ENCODE measurements around the gene HSPB2. TPM values are rescaled to one million over a fixed set of nuclear protein-coding genes. Genes with fewer than 3 reads are reported as not detected.
"Not testable (repeated sequence)": the region's sequence is repeated elsewhere in the genome, so short reads cannot be mapped to it uniquely, and the experiment has no call there.

HSPB2 gene, protein sequence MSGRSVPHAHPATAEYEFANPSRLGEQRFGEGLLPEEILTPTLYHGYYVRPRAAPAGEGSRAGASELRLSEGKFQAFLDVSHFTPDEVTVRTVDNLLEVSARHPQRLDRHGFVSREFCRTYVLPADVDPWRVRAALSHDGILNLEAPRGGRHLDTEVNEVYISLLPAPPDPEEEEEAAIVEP
- 3.2 TPM for total RNA-seq

DNA sequence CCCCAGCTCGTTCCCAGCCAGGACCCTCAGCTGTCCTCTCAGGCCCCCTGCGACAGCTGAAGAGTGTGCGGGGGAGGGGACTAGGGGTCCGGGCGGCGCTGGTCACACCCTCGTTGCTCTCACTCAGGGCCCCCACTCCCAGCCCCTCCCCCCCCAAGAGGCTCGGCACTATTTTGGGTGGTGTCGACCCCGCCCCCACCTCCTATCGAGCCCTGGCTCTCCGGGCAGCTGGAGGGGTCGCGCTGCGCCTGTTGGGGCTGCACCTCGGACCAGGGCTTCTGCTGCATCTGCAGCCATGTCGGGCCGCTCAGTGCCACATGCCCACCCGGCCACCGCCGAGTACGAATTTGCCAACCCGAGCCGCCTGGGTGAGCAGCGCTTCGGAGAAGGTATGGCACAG lies at the start of gene HSPB2:
Gene HSPB2 (plus strand): TSS at position 200 of the 400 bp plus-strand sequence. CDS start 96 bp downstream, at position 296.
- DNase-seq = no peak

DNA sequence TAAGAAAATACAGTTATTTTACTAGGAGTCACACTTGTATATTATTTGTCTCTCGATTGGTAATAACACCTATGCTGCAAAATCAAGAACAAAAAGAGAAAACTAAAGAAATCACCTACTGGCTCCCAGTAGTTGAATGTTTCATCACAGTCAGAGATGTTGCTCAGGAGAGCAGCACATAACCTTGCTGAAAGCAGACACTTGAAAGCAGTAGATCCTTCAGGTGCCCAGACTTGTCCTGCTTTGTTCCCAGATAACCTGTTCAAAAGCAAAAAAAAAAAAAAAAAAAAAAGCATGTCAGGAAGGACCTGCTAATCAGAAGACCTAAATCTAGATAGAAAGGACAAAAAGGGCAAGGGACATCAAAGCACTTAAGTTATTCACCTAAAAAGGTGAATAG lies 42.4 kb upstream of the HSPB2 start:
- DNase-seq = no peak

DNA sequence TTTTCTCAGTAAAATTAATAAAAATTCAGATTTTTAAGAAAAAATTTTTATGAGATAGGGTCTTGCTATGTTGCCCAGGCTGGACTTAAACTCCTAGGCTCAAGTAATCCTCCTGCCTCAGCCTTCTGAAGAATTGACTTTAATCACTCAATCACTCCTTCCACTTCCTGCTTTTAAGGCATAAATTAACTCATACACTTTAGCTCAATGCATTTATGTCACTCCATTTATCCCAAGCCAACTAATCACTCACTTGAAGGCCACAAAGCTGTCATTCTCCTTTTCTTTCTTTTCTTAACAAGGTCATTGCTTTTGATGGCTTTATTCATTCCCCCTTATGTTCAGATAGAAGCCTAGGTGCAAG lies 42.0 kb upstream of the HSPB2 start:
- DNase-seq = no peak

DNA sequence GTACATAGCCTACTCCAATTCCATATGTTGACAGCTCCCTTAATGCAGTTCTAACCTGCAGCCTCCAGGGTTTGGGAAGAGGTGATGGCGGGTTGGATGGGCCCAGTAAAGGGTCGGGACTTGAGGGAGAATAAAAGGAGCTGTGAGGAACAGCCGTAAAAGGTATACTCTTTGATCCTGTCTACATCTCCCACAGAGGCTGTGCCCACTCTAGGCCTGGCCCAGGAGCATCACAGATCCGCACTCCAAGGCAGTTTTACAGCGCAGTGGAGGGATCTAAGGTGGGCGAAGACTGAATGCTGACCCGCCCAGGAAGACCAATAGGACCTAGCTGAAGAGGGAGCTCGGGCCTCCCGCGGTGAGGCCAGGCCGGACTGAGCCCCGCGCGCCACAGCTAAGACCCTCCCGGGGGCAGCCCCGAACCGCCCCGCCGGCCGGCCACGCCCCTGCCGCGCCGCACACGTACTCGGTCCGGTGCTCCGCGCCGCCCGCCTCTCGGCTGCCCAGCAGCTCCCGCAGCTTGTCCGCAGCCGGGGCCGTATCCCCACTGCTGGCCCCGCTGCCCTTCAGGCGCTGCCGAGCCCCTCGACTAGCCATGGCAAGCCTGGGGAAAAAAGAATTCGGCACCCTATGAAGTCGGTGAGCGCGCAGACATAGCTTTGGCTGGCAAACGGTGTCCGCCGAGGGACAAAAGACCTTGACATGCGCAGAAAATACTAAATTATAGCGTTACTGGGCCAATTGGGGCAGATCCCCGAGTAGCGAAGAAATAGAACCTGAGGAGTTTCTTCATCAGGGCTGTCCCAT lies 41.4 kb upstream of the HSPB2 start, which contains the start of gene ALG9:
Gene ALG9 (minus strand): TSS at position 696 of the 807 bp plus-strand sequence. CDS start 99 bp downstream, at position 597.
- DNase-seq = peak; percentile 67

DNA sequence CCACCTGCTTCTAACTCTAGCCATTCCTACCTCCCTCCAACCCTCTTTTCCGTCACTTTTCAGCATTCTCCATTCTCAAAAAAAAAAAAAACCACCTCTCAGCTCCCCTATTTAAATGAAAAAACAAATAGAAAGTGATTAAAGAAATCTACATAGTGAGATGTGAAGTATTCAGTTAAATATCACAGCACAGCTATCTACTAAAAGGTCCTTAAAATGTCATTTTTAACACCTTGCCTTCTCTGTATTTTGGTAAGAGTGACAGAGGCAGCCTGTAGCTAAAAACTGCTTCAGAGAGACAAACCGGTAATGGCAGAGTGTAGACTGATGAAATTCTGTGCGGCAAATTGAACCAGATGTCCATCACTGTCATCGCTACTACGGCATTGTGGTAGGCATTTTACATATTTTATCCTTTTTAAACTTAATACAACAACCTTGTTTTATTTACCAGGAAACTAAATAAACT lies 40.8 kb upstream of the HSPB2 start:
- peak; percentile 42 for DNase-seq

DNA sequence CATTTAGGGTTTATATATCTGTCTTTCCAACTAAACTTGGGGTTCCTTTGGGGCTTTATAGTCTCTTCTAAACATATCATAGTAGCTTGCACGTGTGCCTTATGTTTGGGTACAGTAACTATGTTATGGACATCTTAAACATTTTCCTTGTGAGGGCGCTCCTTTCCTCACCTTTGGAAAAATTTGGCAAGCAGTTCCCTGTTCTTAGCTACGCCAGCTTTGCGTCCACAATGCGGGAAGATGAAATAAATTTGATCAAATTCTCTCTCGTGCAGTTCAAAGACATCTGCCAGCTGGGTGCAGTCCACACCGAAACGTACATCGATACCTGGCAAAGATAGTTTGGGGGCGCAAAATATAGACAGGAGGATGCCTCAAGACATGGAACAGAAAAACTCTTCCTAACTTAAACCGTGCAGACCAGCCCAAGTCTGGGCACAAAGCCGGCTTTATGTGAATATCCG lies 34.1 kb upstream of the HSPB2 start:
- DNase-seq = peak; percentile 41

DNA sequence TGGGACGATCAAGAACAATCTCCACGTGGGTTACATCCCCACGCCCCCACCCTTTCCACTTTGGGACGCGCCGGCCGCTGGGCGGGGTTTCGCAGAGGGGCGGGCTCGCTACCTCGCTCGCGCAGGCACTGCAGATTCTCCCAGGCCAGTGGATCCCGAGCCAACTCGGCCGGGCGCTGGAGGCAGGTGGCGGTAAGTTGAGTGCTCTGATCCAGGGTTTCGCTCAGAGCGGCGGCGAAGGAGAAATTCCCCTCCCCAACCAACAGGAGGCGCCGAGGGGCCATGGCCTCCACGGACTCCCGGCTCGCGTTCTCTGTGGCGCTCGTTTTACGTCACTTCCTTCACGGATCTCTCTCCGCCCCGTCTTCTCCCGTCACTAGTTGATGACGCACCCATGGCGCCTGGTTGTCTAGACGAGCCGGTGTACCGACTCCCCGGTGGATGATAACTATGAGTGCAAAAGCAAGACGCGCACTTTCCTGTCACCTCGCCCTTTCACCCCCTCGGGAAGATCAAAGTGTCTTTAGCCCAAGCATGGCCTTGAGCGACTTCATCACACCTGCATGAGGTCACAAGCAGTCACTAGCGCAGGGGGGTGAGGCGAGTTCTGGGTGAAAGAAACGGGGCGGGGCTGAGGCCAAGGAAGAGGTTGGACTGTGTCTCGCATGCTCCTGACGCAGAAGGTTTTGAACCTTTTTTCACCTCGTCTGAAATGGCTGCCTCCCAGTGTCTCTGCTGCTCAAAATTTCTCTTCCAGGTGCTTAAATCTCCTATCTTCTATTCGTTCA lies 33.5 kb upstream of the HSPB2 start, which contains the start of the genes CFAP68 and FDXACB1:
Gene CFAP68 (plus strand): TSS at position 693 of the 788 bp plus-strand sequence. CDS start 20 bp downstream, at position 713.
Gene FDXACB1 (minus strand): TSS at position 317 of the 788 bp plus-strand sequence. CDS start 33 bp downstream, at position 284.
- peak; percentile 97 for DNase-seq

DNA sequence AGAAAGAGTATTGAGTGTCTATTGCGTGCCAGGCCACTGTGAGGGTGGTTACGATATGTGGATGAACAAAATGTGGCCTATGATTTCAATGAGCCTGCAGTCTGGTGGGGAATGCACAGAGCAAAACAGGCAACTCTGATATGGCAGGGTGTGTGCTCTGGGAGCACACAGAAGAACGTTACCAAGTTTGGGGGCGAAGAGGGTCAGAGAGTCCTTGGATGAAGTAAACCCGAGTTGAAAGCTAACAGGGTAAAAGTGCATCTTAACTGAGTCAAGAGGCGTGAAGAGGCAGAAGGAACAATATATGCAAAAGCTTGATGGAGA lies 32.9 kb upstream of the HSPB2 start:
- DNase-seq = no peak

DNA sequence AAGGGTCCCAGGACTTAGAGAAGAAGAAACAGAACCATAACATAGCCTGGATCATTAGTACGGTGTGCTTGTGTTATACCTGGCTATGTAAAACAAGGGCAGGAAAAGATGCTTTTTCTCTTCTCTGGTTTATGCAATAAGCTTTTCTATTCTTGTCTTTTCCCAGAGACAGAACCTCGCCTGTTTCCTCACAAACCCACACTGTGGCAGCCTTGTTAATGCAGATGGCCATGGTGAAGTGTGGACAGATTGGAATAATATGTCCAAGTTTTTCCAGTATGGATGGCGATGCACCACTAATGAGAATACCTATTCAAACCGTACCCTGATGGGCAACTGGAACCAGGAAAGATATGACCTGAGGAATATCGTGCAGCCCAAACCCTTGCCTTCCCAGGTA lies 30.3 kb upstream of the HSPB2 start:
- DNase-seq = no peak

DNA sequence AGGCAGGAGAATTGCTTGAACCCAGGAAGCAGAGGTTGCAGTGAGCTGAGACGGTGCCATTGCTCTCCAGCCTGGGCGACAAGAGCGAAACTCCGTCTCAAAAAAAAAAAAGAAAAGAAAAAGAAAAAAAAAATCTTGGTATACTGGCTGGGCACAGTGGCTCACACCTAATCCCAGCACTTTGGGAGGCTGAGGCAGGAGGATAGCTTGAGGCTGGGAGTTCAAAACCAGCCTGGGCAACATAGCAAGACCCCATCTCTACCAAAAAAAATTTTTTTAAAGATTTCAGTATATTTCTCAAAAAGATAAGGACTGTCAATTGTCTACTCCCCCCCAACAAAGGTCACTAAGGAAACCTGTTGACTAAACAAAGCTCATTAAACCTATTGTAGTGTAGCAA lies 27.5 kb upstream of the HSPB2 start:
- not testable (repeated sequence) for DNase-seq

DNA sequence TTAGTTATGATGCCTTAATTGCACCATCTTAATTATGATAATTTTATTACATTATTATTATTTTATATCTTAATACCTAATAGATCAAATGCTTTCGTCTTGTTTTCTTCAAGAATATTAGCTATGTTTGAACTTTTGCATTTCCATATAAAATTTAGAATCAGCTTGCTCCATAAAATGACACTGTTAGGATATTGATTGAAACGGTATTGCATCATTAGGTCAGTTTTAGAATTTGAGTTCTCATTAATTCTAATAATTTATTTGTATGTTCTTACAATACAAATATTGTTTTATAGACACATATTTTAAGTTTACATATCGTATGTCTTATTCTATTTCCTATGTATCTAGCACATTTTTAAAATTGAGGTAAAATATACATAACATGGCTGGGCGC lies 26.5 kb upstream of the HSPB2 start:
- DNase-seq = no peak

DNA sequence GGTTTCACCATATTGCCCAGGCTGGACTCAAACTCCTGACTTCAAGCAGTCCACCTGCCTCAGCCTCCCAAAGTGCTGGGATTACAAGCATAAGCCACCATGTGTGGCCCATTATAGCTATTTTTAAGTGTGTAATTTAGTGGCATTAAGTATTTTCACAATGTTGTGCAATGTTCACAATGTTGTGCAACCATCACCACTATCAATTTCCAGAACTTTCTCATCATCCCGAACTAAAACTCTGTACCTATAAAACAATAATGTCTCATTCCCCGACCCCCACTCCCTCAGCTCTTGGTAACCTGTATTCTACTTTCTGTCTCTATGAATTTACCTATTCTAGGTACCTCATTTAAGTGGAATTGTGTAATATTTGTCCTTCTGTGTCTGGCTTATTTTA lies 25.7 kb upstream of the HSPB2 start:
- no peak for DNase-seq

DNA sequence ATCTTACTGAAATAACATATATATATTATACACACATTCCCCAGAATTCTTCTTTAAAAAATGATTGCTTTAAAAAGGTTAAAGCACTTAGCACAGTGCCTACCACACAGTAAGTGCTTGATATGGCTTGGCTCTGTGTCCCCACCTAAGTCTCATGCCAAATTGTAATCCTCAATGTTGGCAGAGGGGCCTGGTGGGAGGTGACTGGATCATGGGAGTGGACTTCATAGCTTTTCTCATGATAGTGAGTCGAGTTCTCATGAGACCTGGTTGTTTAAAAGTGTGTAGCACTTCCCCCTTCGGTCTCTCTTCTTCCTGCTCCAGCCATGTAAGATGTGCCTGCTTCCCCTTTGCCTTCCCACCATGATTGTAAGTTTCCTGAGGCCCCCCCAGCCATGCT lies 7.1 kb upstream of the HSPB2 start:
- DNase-seq = no peak

DNA sequence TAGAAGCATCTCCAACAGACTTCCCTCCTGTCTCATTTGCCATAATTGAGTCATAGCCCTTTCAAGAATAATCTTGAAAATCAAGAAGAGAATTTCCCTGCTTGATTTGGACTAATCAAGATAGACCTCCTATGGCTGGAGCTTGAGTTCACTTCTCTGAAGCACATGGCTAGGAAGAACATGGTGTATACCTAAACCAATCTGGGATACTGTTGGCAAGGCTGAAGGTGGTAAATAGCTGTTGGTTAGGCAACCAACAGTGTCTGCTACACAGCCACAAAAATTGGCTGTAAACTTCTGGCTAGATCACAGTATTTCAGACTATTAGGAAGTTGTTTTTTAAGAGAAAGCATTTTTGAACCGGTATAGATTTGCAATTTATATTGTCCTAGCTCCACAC lies 5.9 kb upstream of the HSPB2 start:
- DNase-seq = no peak

DNA sequence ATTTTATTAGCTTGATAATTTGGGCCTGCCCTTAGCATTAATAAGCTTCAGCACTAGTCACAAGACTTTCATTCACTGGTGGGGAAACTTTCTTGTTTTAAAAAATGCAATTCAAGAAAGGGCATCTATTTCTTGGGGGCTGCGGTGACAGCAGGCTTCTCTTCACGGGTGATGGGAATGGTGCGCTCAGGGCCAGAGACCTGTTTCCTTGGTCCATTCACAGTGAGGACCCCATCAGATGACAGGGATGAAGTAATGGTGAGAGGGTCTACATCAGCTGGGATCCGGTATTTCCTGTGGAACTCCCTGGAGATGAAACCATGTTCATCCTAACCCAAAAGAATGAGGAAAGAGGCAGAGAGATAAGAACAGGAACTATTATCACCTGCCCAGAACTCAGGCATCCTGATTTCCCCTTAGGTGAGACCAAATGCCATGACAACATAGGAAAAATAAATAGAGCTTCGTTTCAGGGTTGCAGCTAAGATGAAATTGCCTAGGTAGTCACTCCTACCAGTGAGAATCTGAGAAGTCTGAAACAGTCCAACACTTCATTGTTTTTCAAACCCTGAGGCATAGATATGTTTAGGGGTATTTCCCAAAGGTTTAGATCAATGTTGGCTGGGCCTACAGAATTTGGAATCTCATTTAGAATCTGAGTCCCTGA lies 3.8 kb upstream of the HSPB2 start:
- no peak for DNase-seq

DNA sequence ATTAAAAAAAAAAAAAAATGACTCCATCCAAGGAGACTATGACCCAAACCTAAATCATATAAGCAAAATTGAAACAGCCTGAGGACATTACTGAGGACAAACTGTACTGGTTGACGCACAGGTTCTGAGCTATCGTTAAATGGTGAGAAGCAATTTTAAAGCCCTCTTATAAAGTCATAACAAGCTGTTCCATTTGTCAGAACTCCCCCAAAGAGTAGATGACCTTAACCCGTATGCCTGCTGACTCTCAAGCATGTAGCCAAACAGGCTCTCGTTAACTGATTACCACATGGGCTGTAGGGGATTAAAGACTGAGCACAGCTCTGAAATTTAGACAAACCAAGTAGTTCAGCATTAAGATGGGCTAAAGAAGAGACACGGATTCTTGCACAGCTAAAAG lies 3.2 kb upstream of the HSPB2 start:
- DNase-seq = no peak

DNA sequence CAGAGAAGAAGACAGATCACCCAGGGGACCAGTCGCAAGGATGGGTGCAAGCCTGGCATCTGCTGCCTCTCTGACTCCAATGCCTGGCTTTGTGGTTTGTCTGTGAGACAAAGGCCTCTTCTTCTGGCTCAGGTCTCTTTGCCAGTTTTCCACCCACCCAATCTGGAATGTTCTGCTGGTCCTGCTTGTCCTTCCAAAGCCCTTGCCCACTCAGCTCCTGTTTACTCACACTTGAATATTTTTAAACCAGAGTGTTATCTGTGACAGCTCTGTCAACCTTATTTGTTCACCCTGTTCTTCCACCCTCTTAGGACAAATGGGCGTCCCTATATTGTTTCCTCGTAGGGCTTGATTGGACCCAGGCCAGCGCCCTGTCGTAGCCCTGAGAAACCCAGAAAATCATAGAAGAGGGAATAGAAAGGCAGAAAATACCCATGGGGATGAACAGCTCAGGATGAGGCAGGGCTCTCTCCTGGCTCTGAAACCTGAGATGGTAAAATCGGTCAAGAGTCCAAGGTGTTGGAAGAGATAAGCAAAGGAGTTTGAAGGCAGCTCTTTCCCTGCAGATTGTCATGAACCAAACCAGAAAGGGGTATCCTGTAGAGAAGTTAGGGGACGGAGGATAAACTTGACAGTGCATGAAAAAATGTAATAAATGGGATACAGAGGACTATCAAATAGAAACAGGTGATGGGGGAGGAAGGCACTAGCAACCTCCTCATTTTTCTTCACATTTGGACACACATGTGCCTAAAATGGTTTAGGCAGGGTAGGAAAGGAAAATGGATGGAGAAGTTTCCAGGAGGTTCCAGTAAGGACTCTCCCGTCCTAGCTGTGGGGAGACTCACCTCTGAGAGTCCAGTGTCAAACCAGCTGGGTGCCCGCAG lies 1.6 kb upstream of the HSPB2 start:
- no peak for DNase-seq

DNA sequence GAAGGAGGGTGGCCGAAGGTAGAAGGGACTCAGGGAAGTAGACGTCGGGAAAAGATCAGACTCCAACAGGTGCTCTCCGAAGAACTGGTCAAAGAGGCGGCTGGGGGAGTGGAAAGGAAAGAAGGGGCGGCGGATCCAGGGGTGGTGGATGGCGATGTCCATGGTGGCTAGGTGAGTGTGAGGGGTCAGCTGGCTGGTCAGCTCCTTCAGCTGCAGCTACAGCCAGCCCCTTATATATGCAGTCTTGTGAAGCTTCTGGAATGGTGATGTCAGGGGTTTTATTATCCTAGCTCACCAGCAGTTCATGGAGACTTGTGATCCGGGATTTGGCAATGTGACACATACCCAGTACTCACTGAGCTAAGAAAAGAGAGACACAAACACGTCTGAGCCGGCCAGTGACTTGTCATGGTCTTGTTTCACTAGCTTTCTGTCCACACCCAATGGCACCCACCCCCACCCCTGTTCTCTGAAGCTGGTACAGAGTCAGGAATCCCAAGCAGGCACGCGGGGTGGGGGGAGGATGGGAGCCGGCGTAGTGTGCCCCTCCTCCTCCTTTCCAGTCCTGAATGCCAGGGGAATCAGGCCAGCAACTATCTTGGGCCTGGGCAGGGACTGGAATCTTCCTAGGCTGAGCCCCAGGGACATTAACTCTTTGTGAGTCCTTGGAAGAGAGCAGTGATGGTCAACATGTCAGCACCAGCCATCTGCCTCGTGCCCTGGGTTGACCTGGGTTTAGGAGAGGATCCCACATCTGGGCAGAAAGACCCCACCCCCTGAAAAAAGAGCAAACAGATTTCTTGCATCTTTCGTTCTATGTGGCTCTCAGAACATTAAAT lies 752 bp upstream of the HSPB2 start, which contains the start of gene CRYAB:
Gene CRYAB (minus strand): TSS at position 208 of the 839 bp plus-strand sequence. CDS start 46 bp downstream, at position 162.
- DNase-seq = peak; percentile 76

DNA sequence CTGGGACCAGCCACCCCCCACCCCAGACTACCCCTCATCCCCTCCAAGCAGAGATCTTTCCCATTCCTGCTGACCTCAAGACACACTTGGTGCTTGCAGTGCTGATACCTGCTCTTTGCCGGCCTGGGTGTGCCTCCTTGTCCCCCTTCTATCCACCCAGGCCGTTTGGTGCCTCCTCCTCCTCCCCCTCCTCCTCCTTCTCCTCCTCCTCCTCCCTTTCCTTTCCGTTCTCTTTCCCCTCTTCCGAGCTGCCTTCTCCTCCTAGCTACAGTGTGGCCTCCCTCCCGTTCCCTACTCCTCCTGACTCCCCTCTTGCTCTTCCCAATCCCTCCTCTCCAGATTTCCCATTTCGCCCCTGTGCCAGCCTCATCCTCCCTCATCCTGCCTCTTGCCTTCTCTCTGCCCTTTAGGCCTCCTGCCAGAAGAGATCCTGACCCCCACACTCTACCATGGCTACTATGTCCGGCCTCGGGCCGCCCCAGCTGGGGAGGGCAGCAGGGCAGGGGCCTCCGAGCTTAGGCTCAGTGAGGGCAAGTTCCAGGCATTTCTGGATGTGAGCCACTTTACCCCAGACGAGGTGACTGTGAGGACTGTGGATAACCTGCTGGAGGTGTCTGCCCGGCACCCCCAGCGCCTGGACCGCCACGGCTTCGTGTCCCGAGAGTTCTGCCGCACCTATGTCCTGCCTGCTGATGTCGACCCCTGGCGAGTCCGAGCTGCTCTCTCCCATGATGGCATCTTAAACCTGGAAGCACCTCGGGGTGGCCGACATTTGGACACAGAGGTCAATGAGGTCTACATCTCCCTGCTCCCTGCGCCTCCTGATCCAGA lies 712 bp downstream of the HSPB2 start:
- DNase-seq = peak; percentile 24

Measured in skin of body (tissue), 2 donors.